ENCODE measurements around the gene MYF6. TPM values are rescaled to one million over a fixed set of nuclear protein-coding genes. Genes with fewer than 3 reads are reported as not detected.

The MYF6 gene
- total RNA-seq, 1 donor = not detected

DNA sequence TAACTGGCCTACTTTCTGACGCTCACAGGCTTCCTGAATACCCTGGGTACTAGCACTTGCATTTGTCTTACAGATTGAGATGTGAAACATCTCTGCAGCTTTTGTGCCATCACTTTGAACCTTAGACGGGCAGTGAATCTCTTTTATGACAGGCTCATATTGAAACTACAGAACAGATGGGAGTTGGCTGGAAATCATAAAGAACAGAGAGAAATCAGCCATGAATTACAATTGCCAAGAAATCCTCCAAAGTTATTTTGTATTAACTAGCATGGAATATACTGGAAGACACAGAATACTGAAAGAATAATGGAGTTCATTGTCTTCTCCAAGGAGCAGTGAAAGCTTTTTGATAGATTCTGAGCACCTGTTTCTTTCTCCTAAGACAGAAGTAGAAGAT, 42.0 kb downstream of the MYF6 start:
- DNase-seq (ENCODE audit: low read depth in 2 of 3, low spot score in 2 of 3) = no peak

DNA sequence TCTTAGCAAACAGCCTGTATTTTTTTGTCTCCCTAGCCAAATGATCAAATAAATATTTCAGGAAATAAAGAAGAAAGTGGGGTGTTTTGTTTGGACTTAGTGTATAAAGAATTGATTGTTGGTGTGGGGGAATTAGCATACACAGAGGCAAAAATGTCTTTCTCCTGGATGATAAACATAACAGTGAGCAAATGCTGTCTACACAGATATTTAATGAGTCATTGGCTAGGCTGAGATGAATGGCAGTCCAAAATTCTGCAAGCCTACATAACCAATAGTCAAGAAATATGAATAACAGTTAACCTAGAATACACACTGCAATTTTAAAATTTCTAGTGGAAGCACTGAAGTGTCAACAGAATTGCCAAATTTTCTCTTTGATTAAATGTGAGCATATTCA, 45.0 kb downstream of the MYF6 start:
- no peak for DNase-seq (ENCODE audit: low read depth in 2 of 3, low spot score in 2 of 3)

DNA sequence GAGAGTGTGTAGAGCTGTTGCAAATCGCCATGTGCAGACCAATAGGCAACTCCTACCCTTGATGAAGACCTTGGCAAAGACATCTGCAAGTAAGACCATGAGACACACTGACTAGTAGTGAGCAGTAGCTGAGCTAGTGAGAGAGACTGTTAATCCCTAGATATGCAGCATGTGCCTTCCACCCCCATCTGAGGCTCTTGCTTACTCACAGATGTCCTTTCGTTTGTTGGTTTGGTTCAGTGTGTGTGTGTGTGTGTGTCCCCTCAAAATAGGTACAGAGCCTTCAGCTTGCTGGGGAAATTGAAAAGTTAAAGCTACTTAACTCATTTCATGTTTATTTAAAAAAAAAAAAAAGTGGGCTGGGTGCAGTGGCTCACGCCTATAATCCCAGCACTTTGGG, 46.8 kb downstream of the MYF6 start:
- DNase-seq (ENCODE audit: low read depth in 2 of 3, low spot score in 2 of 3) = no peak

DNA sequence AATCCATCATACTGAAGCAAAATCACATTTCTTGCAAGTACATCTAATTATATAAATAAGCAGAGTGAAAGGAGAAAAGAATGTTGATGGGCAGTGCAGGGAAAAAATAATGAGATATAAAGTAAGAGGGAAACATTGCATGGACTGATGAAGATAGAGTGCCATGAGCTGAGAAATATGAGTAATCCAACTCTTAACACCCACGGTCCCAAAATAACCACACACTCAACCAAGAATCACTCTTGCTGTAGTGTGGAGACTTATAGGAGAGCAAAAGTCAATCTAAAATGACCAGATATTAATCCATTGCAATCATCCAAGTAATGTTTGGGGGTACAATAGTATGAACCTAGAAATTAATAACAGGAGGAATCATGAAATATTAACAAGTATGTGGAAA, 49.4 kb downstream of the MYF6 start:
- DNase-seq (ENCODE audit: low read depth in 2 of 3, low spot score in 2 of 3) = no peak

Other genes starting within 250 kb of the MYF6 start
- not detected for gene MYF5, start 9.3 kb downstream of the MYF6 start, total RNA-seq
- 0.81 TPM for gene LIN7A, start 230.3 kb downstream of the MYF6 start, total RNA-seq